Smooth muscle cell (in vitro differentiated cells): ENCODE measurements around the gene GTF2IRD2. TPM values are rescaled to one million over a fixed set of nuclear protein-coding genes. Genes with fewer than 3 reads are reported as not detected.
A peak's percentile ranks its signal among the peaks of the same experiment; 100 is the strongest.
"Not testable (repeated sequence)": the region's sequence is repeated elsewhere in the genome, so short reads cannot be mapped to it uniquely, and the experiment has no call there.

Experiments used
- DNase-seq: peaks from one replicate; lab custom pipeline; 2025; ENCODE audit not compliant: unreplicated experiment; lab: John Stamatoyannopoulos, UW
- H2AFZ ChIP-seq: fragments of 200-600 bp; sonication (generic); 2 replicates; pipeline ENCODE4 v1.6.0; 2016; ENCODE audit warnings: antibody characterized with exemption, low read depth, mild to moderate bottlenecking
- H3F3A ChIP-seq: fragments of 200-600 bp; sonication (generic); 2 replicates; pipeline ENCODE4 v1.6.0; 2017; ENCODE audit warnings: antibody characterized with exemption, low read depth
- H3K27ac ChIP-seq: fragments of 200-600 bp; sonication (generic); 2 replicates; pipeline ENCODE4 v1.5.1; 2016; ENCODE audit warnings: low read depth, mild to moderate bottlenecking
- H3K27me3 ChIP-seq: fragments of 200-600 bp; sonication (generic); 2 replicates; pipeline ENCODE4 v1.6.1; 2016; ENCODE audit warnings: low read depth, mild to moderate bottlenecking
- H3K36me3 ChIP-seq: fragments of 200-600 bp; sonication (generic); 2 replicates; pipeline ENCODE4 v1.5.1; 2016; ENCODE audit warnings: low read depth
- H3K4me1 ChIP-seq: fragments of 200-600 bp; sonication (generic); 2 replicates; pipeline ENCODE4 v1.5.1; 2016; ENCODE audit warnings: low read depth
- H3K4me2 ChIP-seq: fragments of 200-600 bp; sonication (generic); 2 replicates; pipeline ENCODE4 v1.6.0; 2016; ENCODE audit warnings: mild to moderate bottlenecking
- H3K4me3 ChIP-seq: fragments of 200-600 bp; sonication (generic); 2 replicates; pipeline ENCODE4 v1.5.1; 2016; ENCODE audit warnings: mild to moderate bottlenecking
- H3K79me2 ChIP-seq: fragments of 200-600 bp; sonication (generic); 2 replicates; pipeline ENCODE4 v1.6.0; 2016; ENCODE audit warnings: low read depth, mild to moderate bottlenecking
- H3K9ac ChIP-seq: fragments of 200-600 bp; sonication (generic); 2 replicates; pipeline ENCODE4 v1.6.0; 2016; ENCODE audit warnings: low read depth
- H3K9me3 ChIP-seq: fragments of 200-600 bp; sonication (generic); replicated peaks from 2 replicates; pipeline ENCODE4 v1.5.1; 2016; ENCODE audit warnings: low read depth
- H4K20me1 ChIP-seq: fragments of 200-600 bp; sonication (generic); 2 replicates; pipeline ENCODE4 v1.6.0; 2016; ENCODE audit warnings: low read depth
- WGBS: methylation state at CpG from one replicate; pipeline ENCODE4 v1.1.7; 2016; ENCODE audit warnings: low lambda C conversion rate; 5-methylcytosine and 5-hydroxymethylcytosine counted together
- polyA plus RNA-seq: library from polyadenylated mRNA; unstranded; fragments of >200 nt; fragmentation: Nextera tagmentation; extraction: Ambion mirVana; gene quantifications from 2 replicates; pipeline ENCODE4 v1.2.1, GENCODE V29; 2016
- total RNA-seq: library from RNA; depleted of rRNA; stranded (reverse); fragments of >200 nt; gene quantifications from 2 replicates; pipeline ENCODE4 v1.2.3, GENCODE V29; 2014

The GTF2IRD2 gene
- total and polyA plus RNA-seq, 2 experiments from 2014 or later, result 4.6 to 9.2 TPM

DNA sequence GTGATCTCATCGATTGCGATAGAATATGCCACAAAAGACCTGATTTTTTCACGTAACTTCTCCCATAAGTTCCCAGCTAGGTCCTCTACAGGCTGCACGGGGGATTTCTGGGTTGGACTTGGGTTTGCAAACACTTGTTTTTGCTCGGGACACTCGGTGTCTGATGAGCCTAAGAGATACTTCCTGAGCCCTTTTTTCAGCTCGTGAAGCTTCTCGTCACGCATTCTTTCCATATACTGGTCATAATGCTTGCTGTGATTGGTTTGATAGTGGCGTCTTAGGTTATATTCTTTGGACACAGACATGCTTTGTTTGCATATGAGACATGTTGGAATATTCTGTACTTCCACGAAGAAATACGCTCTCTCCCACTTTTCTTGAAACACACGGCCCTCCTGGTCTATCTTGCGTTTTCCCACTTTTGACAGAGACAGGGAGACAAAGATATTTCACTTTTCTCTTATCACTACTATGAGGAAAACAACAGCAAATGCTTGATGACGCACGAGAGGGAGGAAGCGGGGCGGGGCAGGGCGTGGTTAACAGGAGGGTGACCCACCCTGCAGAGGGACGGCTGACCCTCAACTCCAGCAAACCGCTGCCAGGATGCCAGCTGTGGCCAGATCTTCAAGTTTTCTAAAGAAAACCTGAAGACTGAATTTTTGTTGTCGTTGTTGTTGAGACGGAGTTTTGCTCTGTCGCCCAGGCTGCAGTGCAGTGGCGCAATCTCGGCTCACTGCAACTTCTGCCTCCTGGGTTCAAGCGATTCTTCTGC, 53.4 kb downstream of the GTF2IRD2 start:
- H3K4me2 ChIP-seq, H3K79me2 ChIP-seq, H3K27ac ChIP-seq, H3K36me3 ChIP-seq, H3K4me1 ChIP-seq, H3F3A ChIP-seq, H3K4me3 ChIP-seq, H3K9ac ChIP-seq, H4K20me1 ChIP-seq, DNase-seq, H3K9me3 ChIP-seq, H2AFZ ChIP-seq, H3K27me3 ChIP-seq: not testable (repeated sequence)
- WGBS, result 99% methylated on average over 9 of the region's 27 CpGs

DNA sequence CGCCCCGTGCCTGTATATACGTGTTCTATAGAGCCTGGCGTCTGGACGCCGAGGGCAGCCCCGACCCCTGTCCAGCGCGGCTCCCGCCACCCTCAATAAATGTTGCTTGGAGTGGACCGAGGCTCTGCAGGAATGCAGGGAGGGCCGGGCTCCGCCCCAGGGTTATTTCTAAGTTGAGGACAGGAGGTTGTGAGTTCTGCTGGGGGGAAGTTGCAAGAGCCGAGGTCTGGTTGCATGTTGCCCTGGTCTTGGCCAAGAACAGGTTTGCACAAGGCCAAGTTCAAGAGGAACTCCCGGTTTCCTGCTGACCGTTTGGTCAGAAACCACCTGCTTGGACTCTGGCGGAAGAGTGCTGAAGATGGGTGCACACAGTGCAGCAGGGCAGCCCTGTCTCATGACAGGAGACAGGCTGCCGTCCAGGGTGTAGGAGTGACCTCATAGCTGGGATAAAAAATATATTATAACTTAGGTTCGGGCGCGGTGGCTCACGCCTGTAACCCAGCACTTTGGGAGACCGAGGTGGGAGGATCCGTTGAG, 62.1 kb downstream of the GTF2IRD2 start:
- H2AFZ ChIP-seq, H3K9ac ChIP-seq, H4K20me1 ChIP-seq, DNase-seq, H3K36me3 ChIP-seq, H3K27ac ChIP-seq, H3K27me3 ChIP-seq, H3K4me2 ChIP-seq, H3K9me3 ChIP-seq, H3K4me3 ChIP-seq, H3F3A ChIP-seq, H3K4me1 ChIP-seq, H3K79me2 ChIP-seq: not testable (repeated sequence)
- WGBS, result 48% methylated on average over 3 of the region's 24 CpGs

DNA sequence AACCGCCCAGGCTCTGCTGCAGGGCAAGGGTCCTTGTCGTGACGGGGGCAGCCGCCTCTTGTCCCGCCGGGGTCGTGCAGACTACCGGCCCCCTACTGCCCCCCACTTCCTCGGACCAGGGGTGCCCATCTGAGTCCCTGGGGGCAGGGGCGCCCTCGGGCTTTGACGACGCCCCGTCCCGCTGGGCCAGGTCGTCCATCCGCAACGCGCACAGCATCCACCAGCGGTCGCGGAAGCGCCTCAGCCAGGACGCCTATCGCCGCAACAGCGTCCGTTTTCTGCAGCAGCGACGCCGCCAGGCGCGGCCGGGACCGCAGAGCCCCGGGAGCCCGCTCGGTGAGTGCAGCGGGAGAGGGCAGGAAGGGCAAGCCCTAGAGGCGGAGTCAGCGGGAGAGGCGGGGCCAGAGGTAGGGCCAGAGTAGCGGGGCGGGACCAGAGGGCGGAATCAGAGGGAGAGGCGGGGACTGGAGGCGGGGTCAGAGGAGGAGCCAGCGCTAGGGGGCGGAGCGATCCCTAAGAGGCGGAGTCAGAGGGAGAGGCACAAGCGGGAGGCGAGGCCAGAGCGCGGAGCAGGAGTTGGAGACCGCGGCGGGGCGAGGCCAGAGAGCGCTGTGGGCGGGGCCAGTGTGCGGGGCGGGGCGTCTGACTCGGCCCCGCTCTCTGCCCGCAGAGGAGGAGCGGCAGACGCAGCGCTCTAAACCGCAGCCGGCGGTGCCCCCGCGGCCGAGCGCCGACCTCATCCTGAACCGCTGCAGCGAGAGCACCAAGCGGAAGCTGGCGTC, 62.8 kb downstream of the GTF2IRD2 start:
- H3K9ac ChIP-seq, H3F3A ChIP-seq, H4K20me1 ChIP-seq, H3K4me3 ChIP-seq, H2AFZ ChIP-seq, H3K4me1 ChIP-seq, H3K9me3 ChIP-seq, H3K27me3 ChIP-seq, H3K36me3 ChIP-seq, H3K27ac ChIP-seq, H3K79me2 ChIP-seq: not testable (repeated sequence)
- peak overlapping the region; percentile 57 for H3K4me2 ChIP-seq
- WGBS, result 0% methylated on average over 5 of the region's 82 CpGs
- peak; percentile 70 for DNase-seq

DNA sequence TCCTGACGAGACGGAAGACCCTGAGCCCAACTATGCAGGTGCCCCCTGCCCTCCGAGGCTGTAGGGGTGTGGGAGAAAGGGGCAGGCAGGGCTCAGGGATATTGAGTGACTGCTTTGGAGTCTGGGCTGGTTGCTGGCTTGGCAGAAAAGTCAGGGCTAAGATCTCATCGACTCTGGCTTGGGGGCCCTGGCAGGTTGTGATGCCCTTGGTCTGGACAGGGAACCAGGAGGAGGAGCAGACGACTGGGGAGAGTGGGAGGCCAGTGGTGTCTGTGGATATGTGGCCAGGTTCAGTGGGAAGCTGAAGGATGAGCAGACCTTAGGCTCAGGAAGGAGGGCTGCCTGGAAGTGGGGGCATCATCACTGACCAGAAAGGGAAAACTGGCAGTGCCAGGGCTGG, 67.8 kb downstream of the GTF2IRD2 start:
- not testable (repeated sequence) for H3K9me3 ChIP-seq, H3K4me1 ChIP-seq, H3K27ac ChIP-seq, H3K9ac ChIP-seq, H3K4me2 ChIP-seq, H3K36me3 ChIP-seq, H2AFZ ChIP-seq, H3K79me2 ChIP-seq, H3K27me3 ChIP-seq, H3K4me3 ChIP-seq, H4K20me1 ChIP-seq, H3F3A ChIP-seq, DNase-seq
- 88% methylated on average over 5 of the region's 5 CpGs for WGBS

DNA sequence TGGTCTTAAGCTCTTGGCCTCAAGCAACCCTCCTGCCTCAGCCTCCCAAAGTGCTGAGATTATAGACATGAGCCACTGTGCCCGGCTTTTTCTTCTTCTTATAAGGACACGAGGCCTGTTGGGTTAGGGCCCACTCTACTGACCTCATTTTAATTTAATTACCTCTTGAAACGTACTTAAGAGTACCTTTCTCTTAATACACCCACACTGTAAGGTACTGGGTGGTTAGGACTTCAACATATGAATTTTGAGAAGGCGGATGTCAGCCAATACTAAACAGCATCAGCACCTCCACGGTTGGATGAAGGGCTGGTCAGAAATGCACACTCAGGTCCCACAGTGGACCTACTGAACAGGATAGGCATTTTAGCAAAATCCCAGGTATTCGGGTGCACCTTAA, 69.7 kb downstream of the GTF2IRD2 start:
- not testable (repeated sequence) for H3K4me2 ChIP-seq, H3K9me3 ChIP-seq, H3K4me1 ChIP-seq, H3K79me2 ChIP-seq, H4K20me1 ChIP-seq, H3K27me3 ChIP-seq, H3K4me3 ChIP-seq, DNase-seq, H3K9ac ChIP-seq, H3F3A ChIP-seq, H3K27ac ChIP-seq, H3K36me3 ChIP-seq, H2AFZ ChIP-seq
- 95% methylated on average over 4 of the region's 6 CpGs for WGBS

DNA sequence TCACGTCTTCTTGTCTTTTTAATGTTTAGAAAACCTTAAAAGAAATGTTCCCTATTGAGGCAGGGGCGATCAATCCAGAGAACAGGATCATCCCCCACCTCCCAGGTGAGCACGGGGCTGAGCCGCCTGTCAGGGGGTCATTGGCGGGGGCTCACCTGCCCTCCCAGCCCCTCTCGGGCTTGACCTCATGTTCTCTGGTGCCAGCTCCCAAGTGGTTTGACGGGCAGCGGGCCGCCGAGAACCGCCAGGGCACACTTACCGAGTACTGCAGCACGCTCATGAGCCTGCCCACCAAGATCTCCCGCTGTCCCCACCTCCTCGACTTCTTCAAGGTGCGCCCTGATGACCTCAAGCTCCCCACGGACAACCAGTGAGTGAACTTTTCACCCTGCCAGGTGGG, 72.4 kb downstream of the GTF2IRD2 start:
- H3K9me3 ChIP-seq, H2AFZ ChIP-seq, H3K4me2 ChIP-seq, DNase-seq, H3F3A ChIP-seq, H3K79me2 ChIP-seq, H3K4me1 ChIP-seq, H3K36me3 ChIP-seq, H3K9ac ChIP-seq, H3K4me3 ChIP-seq, H4K20me1 ChIP-seq, H3K27me3 ChIP-seq, H3K27ac ChIP-seq: not testable (repeated sequence)
- 88% methylated on average over 10 of the region's 17 CpGs for WGBS

DNA sequence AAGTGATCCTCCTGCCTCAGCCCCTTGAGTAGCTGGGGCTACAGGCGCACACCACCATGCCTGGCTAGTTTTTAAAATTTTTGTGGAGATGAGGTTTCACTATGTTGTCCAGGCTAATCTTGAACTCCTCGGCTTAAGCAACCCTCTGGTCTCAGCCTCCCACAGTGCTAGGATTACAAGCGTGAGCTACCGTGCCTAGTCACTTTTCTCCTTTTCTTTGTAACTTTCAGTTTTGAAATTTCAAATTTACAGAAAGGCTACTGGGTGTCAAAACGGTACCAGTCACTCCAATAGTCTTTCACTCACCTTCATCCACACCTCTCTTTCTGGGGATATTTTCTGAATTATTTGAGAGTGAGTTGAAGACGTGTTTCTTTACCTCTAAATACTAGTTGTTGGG, 76.3 kb downstream of the GTF2IRD2 start:
- H3F3A ChIP-seq, H3K9me3 ChIP-seq, H3K4me1 ChIP-seq, H3K4me2 ChIP-seq, H3K27ac ChIP-seq, H2AFZ ChIP-seq, H3K36me3 ChIP-seq, H3K9ac ChIP-seq, H3K4me3 ChIP-seq, DNase-seq, H3K79me2 ChIP-seq, H4K20me1 ChIP-seq, H3K27me3 ChIP-seq: not testable (repeated sequence)
- no CpG with 5 or more reads among the region's 6 CpGs for WGBS

DNA sequence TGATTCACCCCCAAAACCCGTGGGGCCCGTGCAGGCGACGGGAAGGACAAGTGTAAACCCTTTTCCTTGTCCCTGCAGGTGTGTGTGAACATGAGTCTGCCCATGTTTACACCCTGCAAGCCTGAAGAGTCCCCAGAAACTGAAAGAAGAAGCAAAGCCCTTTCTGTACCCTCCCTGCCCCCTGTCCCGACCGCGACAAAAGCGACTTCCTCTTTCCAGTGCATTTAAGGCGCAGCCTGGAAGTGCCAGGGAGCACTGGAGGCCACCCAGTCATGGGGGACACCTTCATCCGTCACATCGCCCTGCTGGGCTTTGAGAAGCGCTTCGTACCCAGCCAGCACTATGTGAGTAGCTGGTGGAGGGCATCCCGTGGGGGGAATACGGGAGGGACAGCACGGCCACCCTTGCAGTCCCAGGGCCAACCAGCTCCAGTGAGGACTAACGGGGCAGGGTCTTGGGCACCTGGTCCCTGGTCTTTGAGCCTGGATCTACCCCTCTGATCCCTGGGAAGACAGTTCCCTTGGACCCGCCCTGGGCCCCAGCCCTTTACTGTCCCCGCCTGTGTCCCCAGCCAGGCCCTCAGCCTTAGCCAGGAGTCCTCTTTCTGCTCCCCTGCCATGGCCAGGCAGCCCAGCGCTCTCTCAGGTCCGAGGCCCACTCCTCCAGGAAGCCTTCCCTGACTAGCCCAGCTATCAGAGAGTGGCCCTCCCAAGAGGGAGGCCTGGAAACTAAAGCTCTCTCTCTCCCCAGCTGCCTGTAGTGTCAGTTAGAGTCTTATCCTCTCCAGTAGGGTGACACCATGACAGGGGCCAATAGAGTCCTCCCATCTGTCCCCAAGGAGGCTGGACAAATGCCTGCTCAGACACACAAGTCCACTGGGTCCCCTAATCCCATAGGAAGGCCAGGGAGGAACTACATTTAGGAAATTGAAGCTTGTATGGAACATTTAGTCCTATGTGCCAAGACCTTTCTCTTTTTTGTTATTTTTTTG, 77.3 kb downstream of the GTF2IRD2 start, which contains the start of gene NCF1:
Gene NCF1, plus strand, starts transcription at position 252 of the 991 bp plus-strand sequence. Its CDS starts 21 bp downstream, at position 273.
- H3F3A ChIP-seq, H3K4me3 ChIP-seq, H3K4me2 ChIP-seq, H2AFZ ChIP-seq, H3K9ac ChIP-seq, H3K36me3 ChIP-seq, H3K79me2 ChIP-seq, H4K20me1 ChIP-seq, H3K27me3 ChIP-seq, DNase-seq, H3K4me1 ChIP-seq, H3K27ac ChIP-seq, H3K9me3 ChIP-seq: not testable (repeated sequence)
- no CpG with 5 or more reads among the region's 21 CpGs for WGBS
